ENCODE measurements around the gene POPDC3. TPM values are rescaled to one million over a fixed set of nuclear protein-coding genes. Genes with fewer than 3 reads are reported as not detected.

POPDC3 gene
- total RNA-seq, 1 experiment from 2014 or later: 5.7 TPM

DNA sequence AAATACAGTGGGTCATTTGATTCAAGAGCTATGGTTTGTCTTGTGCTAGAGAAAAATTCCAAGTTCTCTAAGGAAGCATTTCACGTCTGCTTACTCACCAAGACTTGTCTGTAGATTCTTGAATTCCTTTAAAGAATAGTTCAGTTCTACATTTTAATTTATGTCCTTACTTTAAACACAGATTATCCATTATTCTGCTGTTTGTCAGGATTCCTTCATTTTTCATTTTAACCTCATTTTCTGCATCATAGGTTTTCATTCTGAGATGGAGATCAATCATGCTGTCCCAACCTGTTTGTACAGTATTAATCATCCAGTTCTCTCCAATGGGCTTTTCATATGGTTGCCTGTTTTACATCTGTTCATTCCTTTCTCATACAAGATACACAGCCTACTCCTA, 24.5 kb upstream of the POPDC3 start:
- Histone ChIP-seq H2AK5ac (ENCODE audit: insufficient read length, low read length) (no peak overlapping the region), H3K4ac (ENCODE audit: low read depth, low read length) (no peak overlapping the region), H2BK120ac (ENCODE audit: low read depth, low read length, poor library complexity, severe bottlenecking) (no peak overlapping the region), H2BK15ac (ENCODE audit: low read depth, low read length) (no peak overlapping the region), H2BK20ac (ENCODE audit: low read depth, low read length, poor library complexity, severe bottlenecking) (no peak overlapping the region), H3K56ac (ENCODE audit: insufficient read length, low read depth, low read length) (no peak overlapping the region), H3K14ac (ENCODE audit: insufficient read depth, low read length) (no peak overlapping the region), H3K23me2 (ENCODE audit: insufficient read length, low read depth, low read length, poor library complexity, severe bottlenecking) (no peaks in the 10 kb centered on the region), H3K23ac (ENCODE audit: insufficient read length, low read depth, low read length) (no peak overlapping the region), H3K9ac (ENCODE audit: extremely low read depth, insufficient read length, low read length) (no peak overlapping the region), H3K4me1 (ENCODE audit: insufficient read depth, low read length) (no peaks in the 10 kb centered on the region), H3K27me3 (ENCODE audit: insufficient read depth, low read length) (no peaks in the 10 kb centered on the region), H2BK5ac (ENCODE audit: insufficient read length, low read length) (no peak overlapping the region), H2BK12ac (ENCODE audit: insufficient read length, low read depth, low read length) (no peak overlapping the region), H4K91ac (ENCODE audit: insufficient read length, low read depth, low read length) (no peak overlapping the region), H3T11ph (ENCODE audit: low read length) (no peak overlapping the region), H2AFZ (ENCODE audit: low read length) (no peak overlapping the region), H3K9me3 (ENCODE audit: control insufficient read depth, low read depth, low read length) (no peaks in the 10 kb centered on the region), H4K20me1 (ENCODE audit: control insufficient read depth, insufficient read depth, insufficient read length) (no peaks in the 10 kb centered on the region), H3K4me2 (ENCODE audit: insufficient read depth, insufficient read length, low read length) (no peak overlapping the region), H3K27ac (ENCODE audit: insufficient read length, low read depth, low read length) (no peak overlapping the region), H4K8ac (replicated peaks; ENCODE audit: insufficient read length, low read depth, low read length) (no peak overlapping the region), H3K79me1 (ENCODE audit: insufficient read depth, low read depth, low read length, poor library complexity, severe bottlenecking) (no peaks in the 10 kb centered on the region), H4K5ac (ENCODE audit: insufficient read length, low read depth, low read length) (no peak overlapping the region), H3K79me2 (ENCODE audit: insufficient read depth, low read length) (no peaks in the 10 kb centered on the region), H3K18ac (ENCODE audit: insufficient read length, low read depth, low read length) (no peak overlapping the region)
- Mint-ChIP-seq H3K27me3 (ENCODE audit: low read depth) (no peaks in the 10 kb centered on the region), H3K4me1 (no peaks in the 10 kb centered on the region), H3K27ac (no peak overlapping the region), H3K36me3 (ENCODE audit: insufficient read depth in 1 of 3, low read depth in 3 of 3) (no peaks in the 10 kb centered on the region), H3K9me3 (no peaks in the 10 kb centered on the region), H3K4me3 (no peak overlapping the region)
- WGBS (ENCODE audit: extremely low coverage, insufficient read length, low lambda C conversion rate): no CpG with 5 or more reads among the region's 1 CpG
- no peak for DNase-seq
- TF ChIP-seq, protein P1, sequence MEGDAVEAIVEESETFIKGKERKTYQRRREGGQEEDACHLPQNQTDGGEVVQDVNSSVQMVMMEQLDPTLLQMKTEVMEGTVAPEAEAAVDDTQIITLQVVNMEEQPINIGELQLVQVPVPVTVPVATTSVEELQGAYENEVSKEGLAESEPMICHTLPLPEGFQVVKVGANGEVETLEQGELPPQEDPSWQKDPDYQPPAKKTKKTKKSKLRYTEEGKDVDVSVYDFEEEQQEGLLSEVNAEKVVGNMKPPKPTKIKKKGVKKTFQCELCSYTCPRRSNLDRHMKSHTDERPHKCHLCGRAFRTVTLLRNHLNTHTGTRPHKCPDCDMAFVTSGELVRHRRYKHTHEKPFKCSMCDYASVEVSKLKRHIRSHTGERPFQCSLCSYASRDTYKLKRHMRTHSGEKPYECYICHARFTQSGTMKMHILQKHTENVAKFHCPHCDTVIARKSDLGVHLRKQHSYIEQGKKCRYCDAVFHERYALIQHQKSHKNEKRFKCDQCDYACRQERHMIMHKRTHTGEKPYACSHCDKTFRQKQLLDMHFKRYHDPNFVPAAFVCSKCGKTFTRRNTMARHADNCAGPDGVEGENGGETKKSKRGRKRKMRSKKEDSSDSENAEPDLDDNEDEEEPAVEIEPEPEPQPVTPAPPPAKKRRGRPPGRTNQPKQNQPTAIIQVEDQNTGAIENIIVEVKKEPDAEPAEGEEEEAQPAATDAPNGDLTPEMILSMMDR (conservative IDR thresholded peaks at IDR 0.05): no peak
